K562 (cell line): ENCODE data around the gene TMEM217. TPM values are rescaled to one million over a fixed set of nuclear protein-coding genes. Genes with fewer than 3 reads are reported as not detected.

ENCODE experiments used
- ATF7 ChIP-seq: fragments of 450-650 bp; IDR thresholded peaks from 2 replicates; pipeline ENCODE4 v1.7.1; 2014; ENCODE audit warnings: mild to moderate bottlenecking, moderate library complexity
- BCLAF1 ChIP-seq, 2 experiments: fragments of 450-650 bp in 1 of 2; IDR thresholded peaks; 2 replicates each; pipeline ENCODE4 v1.6.1; 2011 to 2017; ENCODE audit warnings: low read depth in 2 of 2, antibody characterized with exemption in 1 of 2, borderline replicate concordance in 1 of 2, low read length in 1 of 2, mild to moderate bottlenecking in 1 of 2, mixed read lengths in 1 of 2; ENCODE audit not compliant: control insufficient read depth in 1 of 2
- CBX5 ChIP-seq: IDR thresholded peaks from 2 replicates; pipeline ENCODE4 v1.6.1; 2014; ENCODE audit warnings: low read depth, borderline replicate concordance
- CEBPG ChIP-seq, 3 experiments: fragments of 200-800 bp in 1 of 3; sonication (Bioruptor generic) in 1 of 3; sonication (generic) in 1 of 3; formaldehyde crosslinking in 1 of 3; IDR thresholded peaks in 2 of 3; conservative IDR thresholded peaks in 1 of 3; 2 replicates each; pipeline versions ENCODE4 v1.6.1 to v1.8.0; 2016 to 2022; ENCODE audit warnings: missing compliant biosample characterization in 2 of 3, missing genetic modification characterization in 2 of 3, mild to moderate bottlenecking in 1 of 3, missing genetic modification reagents in 1 of 3
- CTBP1 ChIP-seq: fragments of 450-650 bp; IDR thresholded peaks from 2 replicates; pipeline ENCODE4 v1.6.1; 2016; ENCODE audit warnings: borderline replicate concordance
- ETV1 ChIP-seq: fragments of 450-650 bp; conservative IDR thresholded peaks from 2 replicates; pipeline ENCODE4 v1.6.1; 2016; ENCODE audit warnings: missing genetic modification characterization, control low read depth, low read depth, missing compliant biosample characterization
- FOXP1 ChIP-seq: sonication (generic); formaldehyde crosslinking; IDR thresholded peaks from 2 replicates; pipeline ENCODE4 v1.8.0; 2022; ENCODE audit warnings: mild to moderate bottlenecking, missing genetic modification reagents
- GATAD2B ChIP-seq: fragments of 450-650 bp; IDR thresholded peaks from 2 replicates; pipeline ENCODE4 v1.6.1; 2017; ENCODE audit warnings: mild to moderate bottlenecking, borderline replicate concordance
- HDGF ChIP-seq: fragments of 450-650 bp; IDR thresholded peaks from 2 replicates; pipeline ENCODE4 v1.6.1; 2016
- MYC ChIP-seq, 2 experiments: fragments of 250-450 bp in 1 of 2; sonication (Bioruptor Pico) in 1 of 2; IDR thresholded peaks; 2 replicates each; pipeline versions ENCODE4 v1.5.1 to v1.6.1; 2012 to 2021; ENCODE audit warnings: low read depth in 2 of 2, borderline replicate concordance in 1 of 2, improper control_type of control experiment in 1 of 2, low read length in 1 of 2, mild to moderate bottlenecking in 1 of 2, moderate library complexity in 1 of 2
- TARDBP ChIP-seq: fragments of 450-650 bp; IDR thresholded peaks from 2 replicates; pipeline ENCODE4 v1.6.1; 2016
- THRAP3 ChIP-seq: fragments of 450-650 bp; IDR thresholded peaks from 2 replicates; pipeline ENCODE4 v1.6.1; 2016; ENCODE audit warnings: mild to moderate bottlenecking, inconsistent platforms, borderline replicate concordance
- TOE1 ChIP-seq, 2 experiments: fragments of 450-650 bp in 1 of 2; sonication (generic) in 1 of 2; formaldehyde crosslinking in 1 of 2; IDR thresholded peaks; 2 replicates each; pipeline versions ENCODE4 v1.7.1 to v1.8.0; 2016 to 2022; ENCODE audit warnings: borderline replicate concordance in 2 of 2, mild to moderate bottlenecking in 2 of 2, antibody characterized with exemption in 1 of 2, inconsistent platforms in 1 of 2, low read depth in 1 of 2, missing genetic modification reagents in 1 of 2, moderate library complexity in 1 of 2
- TRIM25 ChIP-seq: fragments of 450-650 bp; IDR thresholded peaks from 2 replicates; pipeline ENCODE4 v1.7.0; 2016; ENCODE audit warnings: borderline replicate concordance
- ZNF140 ChIP-seq: fragments of 250-450 bp; sonication (Bioruptor Pico); IDR thresholded peaks from 2 replicates; pipeline ENCODE4 v1.8.0; 2021; ENCODE audit warnings: moderate library complexity, mild to moderate bottlenecking, inconsistent platforms
- ZNF561 ChIP-seq: fragments of 450-650 bp; formaldehyde crosslinking; conservative IDR thresholded peaks from 2 replicates; pipeline ENCODE4 v1.4.0; 2020; ENCODE audit warnings: mild to moderate bottlenecking, moderate library complexity
- ZNF696 ChIP-seq: fragments of 250-450 bp; sonication (Bioruptor Pico); conservative IDR thresholded peaks from 2 replicates; pipeline ENCODE4 v1.4.0; 2020; ENCODE audit warnings: mild to moderate bottlenecking, moderate library complexity
- ZNF75A ChIP-seq: fragments of 450-650 bp; formaldehyde crosslinking; IDR thresholded peaks from 2 replicates; pipeline ENCODE4 v1.4.0; 2020; ENCODE audit warnings: mild to moderate bottlenecking
- ZNF79 ChIP-seq: fragments of 250-450 bp; sonication (Bioruptor Pico); IDR thresholded peaks from 2 replicates; pipeline ENCODE4 v1.4.0; 2020; ENCODE audit warnings: low read depth, mild to moderate bottlenecking, moderate library complexity
- polyA plus RNA-seq, 8 experiments: library from polyadenylated mRNA; depleted of rRNA in 4 of 8; stranded (reverse) in 5 of 8; unstranded in 3 of 8; fragments of >200 nt; fragmentation: Nextera tagmentation in 2 of 8; fragmentation: Illumina TruSeq in 1 of 8; extraction: Ambion mirVana in 2 of 8; extraction: Trizol in 1 of 8; gene quantifications; 2 replicates each; pipeline versions ENCODE4 v1.2.1 to v1.2.3, GENCODE V29; 2011 to 2014; ENCODE audit warnings: inconsistent platforms in 1 of 8, missing spikeins in 1 of 8
- total RNA-seq, 7 experiments: library from RNA; depleted of rRNA in 6 of 7; stranded (reverse); fragments of >200 nt in 6 of 7; fragmentation: Illumina TruSeq in 2 of 7; extraction: Trizol in 2 of 7; gene quantifications; 2 replicates each; pipeline versions ENCODE4 v1.2.1 to v1.2.3, GENCODE V29; 2011 to 2021; ENCODE audit warnings: low replicate concordance in 1 of 7
- TF ChIP-seq, protein P1 (sequence below): fragments of 450-650 bp; formaldehyde crosslinking; IDR thresholded peaks from 2 replicates; pipeline ENCODE4 v1.4.0; 2022; ENCODE audit warnings: missing genetic modification characterization

TMEM217 gene
- total and polyA plus RNA-seq, 9 of the 15 experiments (the other 6 are each of a cell fraction or from before 2014, with no cell fraction given), result 1.3 to 8.0 (median 1.9) TPM

DNA sequence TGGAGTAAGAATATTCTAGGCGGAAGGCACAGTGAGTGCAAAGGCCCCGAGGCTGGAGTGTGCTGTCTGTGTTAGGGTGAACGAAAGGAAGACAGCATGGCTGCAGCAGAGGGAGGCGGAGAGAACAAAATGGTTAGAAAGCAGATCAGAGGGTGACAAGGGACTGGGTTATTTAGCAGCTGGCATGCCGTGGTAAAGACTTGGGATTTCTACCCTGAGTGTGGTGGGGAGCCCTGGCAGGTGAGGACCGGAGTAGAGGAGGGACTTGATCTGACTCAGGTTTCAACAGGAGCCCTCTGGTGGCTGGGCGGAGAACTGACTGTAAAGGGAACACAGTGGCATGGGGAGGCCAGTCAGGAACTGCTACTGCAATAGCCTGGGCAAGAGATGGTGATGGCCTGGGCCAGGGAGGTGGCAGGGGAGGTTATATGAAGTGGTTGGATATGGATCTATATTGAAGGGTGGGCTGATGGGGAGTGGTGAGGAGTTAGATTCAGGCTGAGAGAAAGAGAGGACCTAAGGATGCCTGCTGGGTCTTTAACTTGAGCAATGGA lies 50.0 kb downstream of the TMEM217 start (continued):
- peak; percentile 43; the same call in 1 of the 2 replicates for TF ChIP-seq ZNF561 (CRISPR knock-in tag)
- no peak; the same call in 1 of the 2 replicates for TF ChIP-seq ZNF140
- TF ChIP-seq ETV1, result no peak; the same call in 1 of the 2 replicates
- TF ChIP-seq ATF7, result peak; percentile 53
- TF ChIP-seq CTBP1, result peak; percentile 85
- peak; percentile 39; the same call in 1 of the 2 replicates for TF ChIP-seq FOXP1 (CRISPR knock-in tag)
- TF ChIP-seq HDGF, result peak; percentile 83
- no peak for TF ChIP-seq GATAD2B
- TF ChIP-seq CBX5, result 0 out of 2 replicates have a peak, but pooled peaks have one; percentile 19
- 0 out of 2 replicates have a peak, but pooled peaks have one; percentile 25 for TF ChIP-seq THRAP3
- TF ChIP-seq ZNF79, result peak; percentile 54; the same call in 1 of the 2 replicates
- peak; percentile 54; the same call in 1 of the 2 replicates for TF ChIP-seq MYC (IDR thresholded peaks at IDR 0.05; ENCODE audit: low read depth, low read length)
- peak; percentile 38; the same call in 1 of the 2 replicates for TF ChIP-seq MYC (CRISPR knock-in tag; IDR thresholded peaks at IDR 0.05; ENCODE audit: borderline replicate concordance, low read depth)
- TF ChIP-seq, protein P1, sequence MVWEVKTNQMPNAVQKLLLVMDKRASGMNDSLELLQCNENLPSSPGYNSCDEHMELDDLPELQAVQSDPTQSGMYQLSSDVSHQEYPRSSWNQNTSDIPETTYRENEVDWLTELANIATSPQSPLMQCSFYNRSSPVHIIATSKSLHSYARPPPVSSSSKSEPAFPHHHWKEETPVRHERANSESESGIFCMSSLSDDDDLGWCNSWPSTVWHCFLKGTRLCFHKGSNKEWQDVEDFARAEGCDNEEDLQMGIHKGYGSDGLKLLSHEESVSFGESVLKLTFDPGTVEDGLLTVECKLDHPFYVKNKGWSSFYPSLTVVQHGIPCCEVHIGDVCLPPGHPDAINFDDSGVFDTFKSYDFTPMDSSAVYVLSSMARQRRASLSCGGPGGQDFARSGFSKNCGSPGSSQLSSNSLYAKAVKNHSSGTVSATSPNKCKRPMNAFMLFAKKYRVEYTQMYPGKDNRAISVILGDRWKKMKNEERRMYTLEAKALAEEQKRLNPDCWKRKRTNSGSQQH, result 0 out of 2 replicates have a peak, but pooled peaks have one; percentile 33
- TF ChIP-seq TOE1 (IDR thresholded peaks at IDR 0.05; ENCODE audit: borderline replicate concordance), result peak; percentile 76
- TF ChIP-seq TOE1 (CRISPR knock-in tag; IDR thresholded peaks at IDR 0.05; ENCODE audit: borderline replicate concordance, low read depth), result no peak
- TF ChIP-seq TARDBP, result no peak
- 0 out of 2 replicates have a peak, but pooled peaks have one; percentile 44 for TF ChIP-seq ZNF75A
- no peak for TF ChIP-seq BCLAF1 (IDR thresholded peaks at IDR 0.05; ENCODE audit: borderline replicate concordance in 1 of 2, control insufficient read depth in 1 of 2, low read depth in 2 of 2, low read length in 1 of 2)
- peak; percentile 85; the same call in 1 of the 2 replicates for TF ChIP-seq TRIM25
- no peak; the same call in 1 of the 2 replicates for TF ChIP-seq CEBPG (CRISPR knock-in tag; IDR thresholded peaks at IDR 0.05)
- TF ChIP-seq CEBPG (tag; conservative IDR thresholded peaks at IDR 0.05 in 1 of 2, IDR thresholded peaks at IDR 0.05 in 1 of 2), result no peak
- TF ChIP-seq ZNF696 (CRISPR knock-in tag), result 0 out of 2 replicates have a peak, but pooled peaks have one; percentile 9
